ENCODE measurements around the gene ZBTB2. TPM values are rescaled to one million over a fixed set of nuclear protein-coding genes. Genes with fewer than 3 reads are reported as not detected.
"Not testable (repeated sequence)": the region's sequence is repeated elsewhere in the genome, so short reads cannot be mapped to it uniquely, and the experiment has no call there.

The ZBTB2 gene
- total RNA-seq, 2 donors from 2014 or later, result 4.8 to 7.9 TPM

DNA sequence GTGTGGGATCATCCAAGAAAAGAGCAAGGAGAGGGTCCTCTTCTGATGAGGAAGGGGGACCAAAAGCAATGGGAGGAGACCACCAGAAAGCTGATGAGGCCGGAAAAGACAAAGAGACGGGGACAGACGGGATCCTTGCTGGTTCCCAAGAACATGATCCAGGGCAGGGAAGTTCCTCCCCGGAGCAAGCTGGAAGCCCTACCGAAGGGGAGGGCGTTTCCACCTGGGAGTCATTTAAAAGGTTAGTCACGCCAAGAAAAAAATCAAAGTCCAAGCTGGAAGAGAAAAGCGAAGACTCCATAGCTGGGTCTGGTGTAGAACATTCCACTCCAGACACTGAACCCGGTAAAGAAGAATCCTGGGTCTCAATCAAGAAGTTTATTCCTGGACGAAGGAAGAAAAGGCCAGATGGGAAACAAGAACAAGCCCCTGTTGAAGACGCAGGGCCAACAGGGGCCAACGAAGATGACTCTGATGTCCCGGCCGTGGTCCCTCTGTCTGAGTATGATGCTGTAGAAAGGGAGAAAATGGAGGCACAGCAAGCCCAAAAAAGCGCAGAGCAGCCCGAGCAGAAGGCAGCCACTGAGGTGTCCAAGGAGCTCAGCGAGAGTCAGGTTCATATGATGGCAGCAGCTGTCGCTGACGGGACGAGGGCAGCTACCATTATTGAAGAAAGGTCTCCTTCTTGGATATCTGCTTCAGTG, 40.8 kb downstream of the ZBTB2 start:
- Histone ChIP-seq H3K9me3 (no peaks in the 10 kb centered on the region), H3K27ac (no peak overlapping the region), H3K36me3 (peaks cover 15% of the 10 kb centered on the region), H3K4me1 (no peaks in the 10 kb centered on the region), H3K4me3 (no peak overlapping the region), H3K27me3 (no peaks in the 10 kb centered on the region)
- DNase-seq (ENCODE audit: low spot score), result no peak
- TF ChIP-seq, protein P1, sequence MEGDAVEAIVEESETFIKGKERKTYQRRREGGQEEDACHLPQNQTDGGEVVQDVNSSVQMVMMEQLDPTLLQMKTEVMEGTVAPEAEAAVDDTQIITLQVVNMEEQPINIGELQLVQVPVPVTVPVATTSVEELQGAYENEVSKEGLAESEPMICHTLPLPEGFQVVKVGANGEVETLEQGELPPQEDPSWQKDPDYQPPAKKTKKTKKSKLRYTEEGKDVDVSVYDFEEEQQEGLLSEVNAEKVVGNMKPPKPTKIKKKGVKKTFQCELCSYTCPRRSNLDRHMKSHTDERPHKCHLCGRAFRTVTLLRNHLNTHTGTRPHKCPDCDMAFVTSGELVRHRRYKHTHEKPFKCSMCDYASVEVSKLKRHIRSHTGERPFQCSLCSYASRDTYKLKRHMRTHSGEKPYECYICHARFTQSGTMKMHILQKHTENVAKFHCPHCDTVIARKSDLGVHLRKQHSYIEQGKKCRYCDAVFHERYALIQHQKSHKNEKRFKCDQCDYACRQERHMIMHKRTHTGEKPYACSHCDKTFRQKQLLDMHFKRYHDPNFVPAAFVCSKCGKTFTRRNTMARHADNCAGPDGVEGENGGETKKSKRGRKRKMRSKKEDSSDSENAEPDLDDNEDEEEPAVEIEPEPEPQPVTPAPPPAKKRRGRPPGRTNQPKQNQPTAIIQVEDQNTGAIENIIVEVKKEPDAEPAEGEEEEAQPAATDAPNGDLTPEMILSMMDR (IDR thresholded peaks at IDR 0.05), result no peak

DNA sequence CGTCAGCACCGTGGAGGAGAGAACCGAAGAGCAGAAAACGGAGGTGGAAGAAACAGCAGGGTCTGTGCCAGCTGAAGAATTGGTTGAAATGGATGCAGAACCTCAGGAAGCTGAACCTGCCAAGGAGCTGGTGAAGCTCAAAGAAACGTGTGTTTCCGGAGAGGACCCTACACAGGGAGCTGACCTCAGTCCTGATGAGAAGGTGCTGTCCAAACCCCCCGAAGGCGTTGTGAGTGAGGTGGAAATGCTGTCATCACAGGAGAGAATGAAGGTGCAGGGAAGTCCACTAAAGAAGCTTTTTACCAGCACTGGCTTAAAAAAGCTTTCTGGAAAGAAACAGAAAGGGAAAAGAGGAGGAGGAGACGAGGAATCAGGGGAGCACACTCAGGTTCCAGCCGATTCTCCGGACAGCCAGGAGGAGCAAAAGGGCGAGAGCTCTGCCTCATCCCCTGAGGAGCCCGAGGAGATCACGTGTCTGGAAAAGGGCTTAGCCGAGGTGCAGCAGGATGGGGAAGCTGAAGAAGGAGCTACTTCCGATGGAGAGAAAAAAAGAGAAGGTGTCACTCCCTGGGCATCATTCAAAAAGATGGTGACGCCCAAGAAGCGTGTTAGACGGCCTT, 41.6 kb downstream of the ZBTB2 start:
- Histone ChIP-seq H3K27me3 (no peaks in the 10 kb centered on the region), H3K36me3 (peaks cover 15% of the 10 kb centered on the region), H3K4me1 (no peaks in the 10 kb centered on the region), H3K9me3 (no peaks in the 10 kb centered on the region), H3K27ac (no peak overlapping the region), H3K4me3 (no peak overlapping the region)
- TF ChIP-seq, protein P1 (IDR thresholded peaks at IDR 0.05), result no peak
- no peak for DNase-seq (ENCODE audit: low spot score)

DNA sequence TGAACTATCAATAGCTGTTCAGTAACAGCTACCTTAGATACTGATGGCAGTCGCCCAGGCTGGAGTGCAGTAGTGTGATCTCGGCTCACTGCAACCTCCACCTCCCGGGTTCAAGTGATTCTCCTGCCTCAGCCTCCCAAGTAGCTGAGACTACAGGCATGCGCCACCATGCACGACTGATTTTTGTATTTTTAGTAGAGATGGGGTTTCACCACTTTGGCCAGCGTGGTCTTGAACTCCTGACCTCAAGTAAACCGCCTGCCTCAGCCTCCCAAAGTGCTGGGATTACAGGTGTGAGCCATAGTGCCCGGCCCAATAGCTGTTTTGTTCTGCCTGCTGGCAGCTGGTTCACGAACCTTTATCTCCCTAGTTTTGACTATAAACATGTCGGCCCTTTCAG, 48.6 kb downstream of the ZBTB2 start:
- DNase-seq (ENCODE audit: low spot score); H3K27me3 ChIP-seq; H3K9me3 ChIP-seq; H3K36me3 ChIP-seq; H3K4me1 ChIP-seq; H3K27ac ChIP-seq; H3K4me3 ChIP-seq: not testable (repeated sequence)

DNA sequence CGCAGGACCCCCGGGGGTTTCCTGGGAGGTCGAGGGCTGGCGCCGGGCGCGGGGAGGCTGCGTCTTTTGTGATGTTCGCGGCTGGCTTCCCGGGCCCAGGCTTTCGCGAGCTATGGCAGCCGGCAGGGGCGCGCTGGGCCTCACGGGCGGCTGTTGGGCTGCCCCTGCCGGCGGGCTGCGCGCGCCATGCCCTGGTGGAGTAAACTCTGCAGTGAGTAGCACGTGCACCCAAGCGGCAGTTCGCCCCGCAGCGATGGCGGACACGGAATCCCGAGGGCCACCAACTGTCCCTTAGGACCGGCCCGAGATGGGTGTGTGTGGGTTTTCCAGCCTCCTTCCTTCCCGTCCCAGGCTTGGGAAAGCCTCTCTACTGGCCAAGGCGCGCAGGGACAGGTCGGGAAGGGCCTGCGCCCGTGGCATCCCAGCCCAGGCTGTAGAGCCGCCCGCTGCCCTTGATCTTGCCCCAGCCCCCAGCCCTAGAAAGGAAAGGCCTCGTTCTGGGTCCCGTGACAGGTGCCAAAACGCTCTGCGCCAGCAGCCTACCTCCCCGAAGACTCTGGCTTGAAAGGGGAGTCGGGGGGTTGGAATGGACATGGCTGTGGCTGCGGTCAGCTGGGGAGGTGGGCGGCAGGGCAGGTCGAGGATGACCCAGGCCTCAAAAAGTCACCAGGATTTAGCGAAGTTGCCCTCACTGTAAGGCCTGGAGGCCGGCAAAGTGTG, 49.7 kb downstream of the ZBTB2 start:
- no peaks in the 10 kb centered on the region for H3K36me3 ChIP-seq
- H3K4me1 ChIP-seq, result no peaks in the 10 kb centered on the region
- no peaks in the 10 kb centered on the region for H3K9me3 ChIP-seq
- H3K27me3 ChIP-seq, result no peaks in the 10 kb centered on the region
- TF ChIP-seq, protein P1 (IDR thresholded peaks at IDR 0.05), result no peak
- H3K27ac ChIP-seq, result no peak overlapping the region
- DNase-seq (ENCODE audit: low spot score), result peak; percentile 30
- no peak overlapping the region for H3K4me3 ChIP-seq

DNA sequence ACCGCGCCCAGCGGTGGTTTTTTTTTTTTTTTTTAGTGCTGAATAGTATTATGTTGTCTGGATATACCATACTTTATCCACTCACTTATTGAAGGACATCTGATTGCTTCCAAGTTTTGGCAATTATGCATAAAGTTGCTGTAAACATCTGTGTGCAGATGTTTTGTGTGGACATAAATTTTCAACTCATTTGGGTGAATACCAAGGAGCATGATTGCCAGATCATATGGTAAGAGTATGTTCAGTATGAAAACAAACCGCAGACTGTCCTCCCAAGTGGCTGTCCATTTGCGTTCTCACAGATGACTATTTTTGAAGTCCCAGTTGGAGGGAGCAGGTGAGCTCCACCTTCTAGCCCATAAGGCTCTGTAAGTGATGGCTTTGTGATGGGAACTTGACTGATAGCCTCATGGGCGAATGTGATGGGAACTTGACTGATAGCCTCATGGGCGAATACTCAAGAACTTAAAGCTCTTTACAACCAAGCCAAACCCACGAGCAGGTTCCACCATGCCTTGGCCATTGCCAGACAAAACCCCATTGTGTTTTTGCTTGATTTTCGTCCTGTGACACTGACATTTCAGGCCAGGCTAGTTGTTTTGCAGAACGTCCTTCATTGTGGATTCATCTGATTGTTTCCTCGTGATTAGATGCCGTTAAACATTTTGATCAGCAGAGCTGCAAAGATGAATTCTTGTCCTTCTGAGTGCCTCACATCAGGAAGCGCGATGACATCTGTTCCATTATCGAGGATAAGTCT, 51.0 kb downstream of the ZBTB2 start:
- no peaks in the 10 kb centered on the region for H3K27me3 ChIP-seq
- no peaks in the 10 kb centered on the region for H3K4me1 ChIP-seq
- no peak overlapping the region for H3K27ac ChIP-seq
- TF ChIP-seq, protein P1 (IDR thresholded peaks at IDR 0.05), result no peak
- no peak overlapping the region for H3K4me3 ChIP-seq
- no peaks in the 10 kb centered on the region for H3K9me3 ChIP-seq
- no peak for DNase-seq (ENCODE audit: low spot score)
- no peaks in the 10 kb centered on the region for H3K36me3 ChIP-seq

DNA sequence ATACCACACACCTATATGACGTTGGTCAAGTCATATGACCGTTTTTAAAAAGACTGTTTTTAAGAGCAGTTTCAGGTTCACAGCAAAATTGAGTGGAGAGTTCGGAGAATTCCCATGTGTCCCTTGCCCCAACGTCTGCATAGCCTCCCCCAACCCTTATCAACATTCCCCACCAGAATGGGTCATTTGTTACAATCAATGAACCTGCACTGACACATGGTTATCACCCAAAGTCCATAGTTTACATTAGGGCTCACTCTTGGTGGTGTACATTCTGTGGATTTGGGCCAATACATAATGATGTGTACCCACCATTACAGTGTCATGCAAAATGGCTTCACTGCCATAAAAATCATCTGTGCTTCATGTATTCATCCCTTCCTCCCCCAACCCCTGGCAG, 52.0 kb downstream of the ZBTB2 start:
- Histone ChIP-seq H3K9me3 (no peaks in the 10 kb centered on the region), H3K27ac (no peak overlapping the region), H3K4me1 (no peaks in the 10 kb centered on the region), H3K4me3 (no peak overlapping the region), H3K36me3 (no peaks in the 10 kb centered on the region), H3K27me3 (no peaks in the 10 kb centered on the region)
- TF ChIP-seq, protein P1 (IDR thresholded peaks at IDR 0.05), result no peak
- no peak for DNase-seq (ENCODE audit: low spot score)

Measured in right atrium auricular region (tissue), 2 donors.